DND-41 (cell line): ENCODE results near the gene SLC8A3.

Experiments used
- ATAC-seq: fragments of 200-7000 bp; cut with Tn5 transposase; 3 replicates; pipeline ENCODE4 v1.9.1; 2021; ENCODE audit warnings: low read depth; ENCODE audit not compliant: insufficient read depth
- DNase-seq: peaks from one replicate; pipeline ENCODE4 v3.0.0-alpha.2; 2020
- H2AFZ ChIP-seq: 2 replicates; pipeline ENCODE4 v1.6.0; 2012; ENCODE audit warnings: low read depth, low read length
- H3K27ac ChIP-seq: 2 replicates; pipeline ENCODE4 v1.5.1; 2012; ENCODE audit warnings: low read length, inconsistent platforms
- H3K27me3 ChIP-seq: fragments of 200-600 bp; sonication (generic); 2 replicates; pipeline ENCODE4 v1.6.0; 2012; ENCODE audit warnings: low read length, mild to moderate bottlenecking, inconsistent platforms; ENCODE audit not compliant: insufficient read depth, poor library complexity
- H3K36me3 ChIP-seq: 2 replicates; pipeline ENCODE4 v1.5.1; 2012; ENCODE audit warnings: low read length, inconsistent platforms; ENCODE audit not compliant: insufficient read depth
- H3K4me1 ChIP-seq: 2 replicates; pipeline ENCODE4 v1.5.1; 2012; ENCODE audit warnings: mild to moderate bottlenecking, low read length; ENCODE audit not compliant: insufficient read depth
- H3K4me2 ChIP-seq: 2 replicates; pipeline ENCODE4 v1.6.0; 2012; ENCODE audit warnings: mild to moderate bottlenecking, moderate library complexity, low read length, inconsistent platforms; ENCODE audit not compliant: insufficient read depth
- H3K4me3 ChIP-seq, 2 experiments: fragments of 200-600 bp in 1 of 2; shearing (Covaris generic) in 1 of 2; 2 replicates each; pipeline ENCODE4 v1.5.1; 2012 to 2016; ENCODE audit warnings: inconsistent platforms in 2 of 2, low read length in 2 of 2, mild to moderate bottlenecking in 2 of 2, low read depth in 1 of 2, moderate library complexity in 1 of 2
- H3K79me2 ChIP-seq: 2 replicates; pipeline ENCODE4 v1.6.0; 2012; ENCODE audit warnings: low read length, inconsistent platforms; ENCODE audit not compliant: insufficient read depth
- H3K9ac ChIP-seq: 2 replicates; pipeline ENCODE4 v1.6.0; 2012; ENCODE audit warnings: low read depth, mild to moderate bottlenecking, inconsistent platforms, low read length, moderate library complexity
- H3K9me3 ChIP-seq: 2 replicates; pipeline ENCODE4 v1.5.1; 2012; ENCODE audit warnings: low read length, moderate library complexity, mild to moderate bottlenecking, inconsistent platforms; ENCODE audit not compliant: insufficient read depth, severe bottlenecking
- H4K20me1 ChIP-seq: 2 replicates; pipeline ENCODE4 v1.6.0; 2012; ENCODE audit warnings: low read length; ENCODE audit not compliant: insufficient read depth
- CTCF ChIP-seq: IDR thresholded peaks from 2 replicates; pipeline ENCODE4 v1.5.1; 2012; ENCODE audit warnings: borderline replicate concordance, low read length, moderate library complexity, mild to moderate bottlenecking; ENCODE audit not compliant: poor library complexity, severe bottlenecking; ENCODE audit errors: extremely low read depth
- EZH2 ChIP-seq: IDR thresholded peaks from 3 replicates; pipeline ENCODE4 v1.6.1; 2012; ENCODE audit warnings: borderline replicate concordance, low read depth, mild to moderate bottlenecking, moderate library complexity, low read length, inconsistent platforms; ENCODE audit not compliant: severe bottlenecking

The SLC8A3 gene

GRCh38 chr14:70114621-70115156 is 74.1 kb downstream of the SLC8A3 start:
- Histone ChIP-seq H3K9me3 (no peaks in the 10 kb centered on the region), H4K20me1 (no peaks in the 10 kb centered on the region), H3K4me3 (no peak overlapping the region), H3K4me1 (no peaks in the 10 kb centered on the region), H3K36me3 (no peaks in the 10 kb centered on the region), H3K79me2 (no peaks in the 10 kb centered on the region), H3K27me3 (peaks cover 3% of the 10 kb centered on the region), H2AFZ (no peak overlapping the region), H3K27ac (no peak overlapping the region), H3K9ac (no peak overlapping the region), H3K4me2 (no peak overlapping the region)
- TF ChIP-seq CTCF (no peak), EZH2 (no peak)
- DNase-seq (no peak), ATAC-seq (no peak)

DNA sequence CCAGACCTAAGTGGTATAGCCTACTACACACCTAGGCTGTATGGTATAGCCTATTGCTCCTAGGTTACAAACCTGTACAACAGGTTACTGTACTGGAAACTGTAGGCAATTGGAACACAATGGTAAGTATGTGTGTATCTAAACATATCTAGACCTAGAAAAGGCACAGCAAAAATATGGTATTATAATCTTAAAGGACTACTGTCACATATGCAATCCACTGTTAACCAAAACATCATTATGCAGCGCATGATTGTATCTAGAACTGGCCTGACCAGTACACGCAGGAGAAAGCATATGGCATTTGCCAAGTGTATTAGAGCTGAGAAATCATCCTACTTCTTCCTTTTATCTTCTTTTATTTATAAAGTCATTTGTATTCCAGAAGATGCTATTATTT is 75.5 kb downstream of the SLC8A3 start:
- DNase-seq (no peak), ATAC-seq (no peak)
- Histone ChIP-seq H2AFZ (no peak overlapping the region), H3K27me3 (peaks cover 3% of the 10 kb centered on the region), H3K27ac (no peak overlapping the region), H3K36me3 (no peaks in the 10 kb centered on the region), H3K4me3 (no peak overlapping the region), H3K79me2 (no peaks in the 10 kb centered on the region), H3K4me2 (no peak overlapping the region), H4K20me1 (no peaks in the 10 kb centered on the region), H3K4me1 (no peaks in the 10 kb centered on the region), H3K9ac (no peak overlapping the region), H3K9me3 (no peaks in the 10 kb centered on the region)
- TF ChIP-seq CTCF (no peak), EZH2 (no peak)

DNA sequence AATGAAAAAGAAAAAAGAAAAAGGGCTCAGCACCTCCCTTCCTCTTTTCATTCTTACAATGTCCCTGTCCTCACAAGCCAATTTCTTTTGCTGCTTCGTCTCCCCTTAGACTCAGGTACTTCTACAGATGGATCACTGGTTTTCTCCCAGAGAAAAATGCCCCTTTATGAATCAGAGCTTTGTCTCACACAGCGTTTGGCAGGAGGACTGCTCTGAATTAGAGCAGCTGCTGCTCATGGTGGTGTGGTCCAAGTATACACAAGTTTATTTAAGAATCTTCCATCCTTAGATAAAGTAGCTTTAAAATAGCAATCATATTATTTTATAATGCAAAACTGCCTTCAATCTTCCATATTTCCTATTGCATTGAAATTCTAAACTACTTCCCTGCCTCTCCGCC is 80.3 kb downstream of the SLC8A3 start:
- Histone ChIP-seq H3K4me2 (no peak overlapping the region), H3K36me3 (no peaks in the 10 kb centered on the region), H3K9me3 (no peaks in the 10 kb centered on the region), H3K9ac (no peak overlapping the region), H4K20me1 (no peaks in the 10 kb centered on the region), H2AFZ (no peak overlapping the region), H3K4me1 (no peaks in the 10 kb centered on the region), H3K4me3 (no peak overlapping the region), H3K79me2 (no peaks in the 10 kb centered on the region), H3K27me3 (peaks cover 8% of the 10 kb centered on the region), H3K27ac (no peak overlapping the region)
- DNase-seq (no peak), ATAC-seq (no peak)
- no peak for TF ChIP-seq EZH2
- TF ChIP-seq CTCF, result no peak

GRCh38 chr14:70107309-70107708 is 81.4 kb downstream of the SLC8A3 start:
- no peaks in the 10 kb centered on the region for H3K79me2 ChIP-seq
- no peaks in the 10 kb centered on the region for H3K36me3 ChIP-seq
- no peaks in the 10 kb centered on the region for H4K20me1 ChIP-seq
- no peak for DNase-seq
- H3K27me3 ChIP-seq, result peaks cover 8% of the 10 kb centered on the region
- H3K9me3 ChIP-seq, result no peaks in the 10 kb centered on the region
- TF ChIP-seq EZH2 (no peak), CTCF (no peak)
- no peak overlapping the region for H3K9ac ChIP-seq
- no peak overlapping the region for H3K4me2 ChIP-seq
- no peaks in the 10 kb centered on the region for H3K4me1 ChIP-seq
- ATAC-seq, result no peak
- H2AFZ ChIP-seq, result no peak overlapping the region
- no peak overlapping the region for H3K27ac ChIP-seq
- H3K4me3 ChIP-seq, result no peak overlapping the region
